Measurements from ENCODE around the gene HBZ. TPM values are rescaled to one million over a fixed set of nuclear protein-coding genes. Genes with fewer than 3 reads are reported as not detected.

Gene HBZ
- total RNA-seq, 1 experiment from 2014 or later = not detected

DNA sequence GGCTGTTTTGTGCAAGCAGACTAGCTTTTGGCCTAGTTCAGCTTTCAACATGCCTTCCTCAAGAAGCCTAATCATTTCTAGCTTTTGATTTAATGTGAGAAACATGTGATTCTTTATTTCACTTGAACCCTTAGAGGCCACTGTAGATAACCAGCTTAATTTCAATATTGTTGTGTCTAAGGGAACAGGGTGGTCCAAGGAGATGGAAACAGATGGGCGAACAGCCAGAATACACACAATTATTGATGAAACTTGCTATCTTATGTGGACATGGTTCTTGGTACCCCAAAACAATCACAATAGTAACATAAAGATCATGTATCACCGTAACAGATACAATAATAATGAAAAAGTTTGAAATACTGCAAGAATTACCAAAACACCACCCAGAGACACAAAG lies 18.7 kb upstream of the HBZ start:
- Histone ChIP-seq H3K4me2 (ENCODE audit: low read length) (no peak overlapping the region), H4K20me1 (ENCODE audit: insufficient read depth) (no peaks in the 10 kb centered on the region), H3K4me1 (ENCODE audit: control insufficient read depth in 1 of 2, insufficient read depth in 2 of 2, low read length in 2 of 2) (no peaks in the 10 kb centered on the region; a peak in 1 of 4 replicates), H2AFZ (ENCODE audit: low read depth, low read length, poor library complexity, severe bottlenecking) (no peak overlapping the region), H3K27me3 (ENCODE audit: insufficient read depth, low read length) (no peaks in the 10 kb centered on the region), H3K9me3 (ENCODE audit: control insufficient read depth in 1 of 2, insufficient read depth in 1 of 2, low read depth in 1 of 2, low read length in 2 of 2) (no peaks in the 10 kb centered on the region), H3K27ac (ENCODE audit: low read depth, low read length) (no peak overlapping the region), H3K79me2 (ENCODE audit: insufficient read depth, low read length) (peaks cover 67% of the 10 kb centered on the region), H3K36me3 (ENCODE audit: control insufficient read depth in 1 of 2, insufficient read depth in 2 of 2, low read length in 2 of 2) (no peaks in the 10 kb centered on the region), H3K9me2 (ENCODE audit: insufficient read depth) (no peaks in the 10 kb centered on the region), H3K4me3 (replicated peaks in 1 of 2; ENCODE audit: low read depth in 1 of 2, low read length in 2 of 2) (no peak overlapping the region), H3K9ac (ENCODE audit: low read length) (no peak overlapping the region)
- ChIA-PET POLR2A (interaction anchor here (0.6 kb wide), 1 partner anchor 206 kb away, joined by 4 read pairs; no protein-coding TSS in a partner anchor), RAD21 (ENCODE audit: low non-redundant PET in 1 of 2, low total read pairs in 2 of 2, uncharacterized antibody in 2 of 2, unreplicated experiment in 2 of 2) (no interaction called here), CTCF (no interaction called here)
- intact Hi-C loops (cut with micrococcal nuclease) = no loop called here
- no peak for ATAC-seq
- BruUV-seq (replicated peaks) = TSS peak; percentile 26
- DNase-seq (ENCODE audit: low read depth, low spot score) = no peak
- TF ChIP-seq JUND (IDR thresholded peaks at IDR 0.05) (no peak), ELF1 (IDR thresholded peaks at IDR 0.05; ENCODE audit: borderline replicate concordance, low read depth) (no peak), CBX3 (IDR thresholded peaks at IDR 0.05; ENCODE audit: low read depth) (no peak), EZH2phosphoT487 (IDR thresholded peaks at IDR 0.05; ENCODE audit: borderline replicate concordance) (no peak), CEBPB (IDR thresholded peaks at IDR 0.05; ENCODE audit: low read depth) (no peak), FOSL1 (IDR thresholded peaks at IDR 0.05; ENCODE audit: low read depth) (no peak), SP1 (IDR thresholded peaks at IDR 0.05; ENCODE audit: low read depth) (no peak), POLR2AphosphoS5 (IDR thresholded peaks at IDR 0.05; ENCODE audit: low read depth, low read length) (no peak), EGR1 (IDR thresholded peaks at IDR 0.05; ENCODE audit: low read depth) (no peak), YY1 (IDR thresholded peaks at IDR 0.05; ENCODE audit: extremely low read depth, insufficient replicate concordance, low read depth, low read length) (no peak), TCF7L2 (IDR thresholded peaks at IDR 0.05; ENCODE audit: borderline replicate concordance, extremely low read depth, insufficient read depth, insufficient read length) (no peak), SRF (IDR thresholded peaks at IDR 0.05; ENCODE audit: low read depth) (no peak)

DNA sequence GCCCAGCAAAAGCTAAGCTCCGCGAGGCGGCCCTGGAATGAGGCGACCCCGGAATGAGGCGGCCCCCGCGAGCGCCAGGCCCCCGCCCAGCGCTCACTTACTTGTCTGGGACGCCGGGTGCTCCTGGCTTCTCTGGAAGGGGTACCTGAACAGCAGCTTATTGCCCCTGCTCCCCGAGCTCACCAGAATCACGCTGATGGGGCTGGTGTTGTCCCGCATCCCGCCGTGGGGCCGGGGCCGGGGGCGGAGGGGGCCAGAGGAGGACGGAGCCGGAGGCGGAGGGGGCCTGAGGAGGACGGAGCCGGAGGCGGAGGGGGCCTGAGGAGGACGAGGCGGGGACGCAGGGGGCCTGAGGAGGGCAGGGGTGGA lies 14.4 kb upstream of the HBZ start:
- H3K9me2 ChIP-seq (ENCODE audit: insufficient read depth) = no peaks in the 10 kb centered on the region
- no TSS peak for BruUV-seq (replicated peaks)
- H3K27me3 ChIP-seq (ENCODE audit: insufficient read depth, low read length) = no peaks in the 10 kb centered on the region
- peaks cover 39% of the 10 kb centered on the region for H3K79me2 ChIP-seq (ENCODE audit: insufficient read depth, low read length)
- RAD21 ChIA-PET (ENCODE audit: low non-redundant PET in 1 of 2, low total read pairs in 2 of 2, uncharacterized antibody in 2 of 2, unreplicated experiment in 2 of 2) = no interaction called here
- intact Hi-C loops (cut with micrococcal nuclease) = no loop called here
- H4K20me1 ChIP-seq (ENCODE audit: insufficient read depth) = no peaks in the 10 kb centered on the region
- H3K4me2 ChIP-seq (ENCODE audit: low read length) = peak overlapping the region; percentile 69
- no peak for TF ChIP-seq EZH2 (IDR thresholded peaks at IDR 0.05)
- TF ChIP-seq ELF1 (IDR thresholded peaks at IDR 0.05; ENCODE audit: borderline replicate concordance, low read depth) = no peak
- no peak for TF ChIP-seq RAD21 (IDR thresholded peaks at IDR 0.05; ENCODE audit: low read depth)
- TF ChIP-seq EGR1 (IDR thresholded peaks at IDR 0.05; ENCODE audit: low read depth) = no peak
- TF ChIP-seq, protein P1, sequence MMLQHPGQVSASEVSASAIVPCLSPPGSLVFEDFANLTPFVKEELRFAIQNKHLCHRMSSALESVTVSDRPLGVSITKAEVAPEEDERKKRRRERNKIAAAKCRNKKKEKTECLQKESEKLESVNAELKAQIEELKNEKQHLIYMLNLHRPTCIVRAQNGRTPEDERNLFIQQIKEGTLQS (IDR thresholded peaks at IDR 0.05) = no peak
- no peak for TF ChIP-seq SIN3A (IDR thresholded peaks at IDR 0.05; ENCODE audit: low read depth)
- TF ChIP-seq JUND (IDR thresholded peaks at IDR 0.05) = no peak
- no peak for TF ChIP-seq SRF (IDR thresholded peaks at IDR 0.05; ENCODE audit: low read depth)
- TF ChIP-seq, protein P2, sequence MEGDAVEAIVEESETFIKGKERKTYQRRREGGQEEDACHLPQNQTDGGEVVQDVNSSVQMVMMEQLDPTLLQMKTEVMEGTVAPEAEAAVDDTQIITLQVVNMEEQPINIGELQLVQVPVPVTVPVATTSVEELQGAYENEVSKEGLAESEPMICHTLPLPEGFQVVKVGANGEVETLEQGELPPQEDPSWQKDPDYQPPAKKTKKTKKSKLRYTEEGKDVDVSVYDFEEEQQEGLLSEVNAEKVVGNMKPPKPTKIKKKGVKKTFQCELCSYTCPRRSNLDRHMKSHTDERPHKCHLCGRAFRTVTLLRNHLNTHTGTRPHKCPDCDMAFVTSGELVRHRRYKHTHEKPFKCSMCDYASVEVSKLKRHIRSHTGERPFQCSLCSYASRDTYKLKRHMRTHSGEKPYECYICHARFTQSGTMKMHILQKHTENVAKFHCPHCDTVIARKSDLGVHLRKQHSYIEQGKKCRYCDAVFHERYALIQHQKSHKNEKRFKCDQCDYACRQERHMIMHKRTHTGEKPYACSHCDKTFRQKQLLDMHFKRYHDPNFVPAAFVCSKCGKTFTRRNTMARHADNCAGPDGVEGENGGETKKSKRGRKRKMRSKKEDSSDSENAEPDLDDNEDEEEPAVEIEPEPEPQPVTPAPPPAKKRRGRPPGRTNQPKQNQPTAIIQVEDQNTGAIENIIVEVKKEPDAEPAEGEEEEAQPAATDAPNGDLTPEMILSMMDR (IDR thresholded peaks at IDR 0.05 in 2 of 3, conservative IDR thresholded peaks at IDR 0.05 in 1 of 3; ENCODE audit: borderline replicate concordance in 1 of 3, insufficient read depth in 1 of 3, low read depth in 2 of 3, low read length in 2 of 3) = no peak
- TF ChIP-seq ZNF274 (IDR thresholded peaks at IDR 0.05; ENCODE audit: low read depth, low read length) = no peak
- no peak for TF ChIP-seq CBX3 (IDR thresholded peaks at IDR 0.05; ENCODE audit: low read depth)
- TF ChIP-seq POLR2AphosphoS5 (IDR thresholded peaks at IDR 0.05; ENCODE audit: low read depth, low read length) = no peak
- peak overlapping the region; percentile 83 for H3K9ac ChIP-seq (ENCODE audit: low read length)
- no peaks in the 10 kb centered on the region for H3K9me3 ChIP-seq (ENCODE audit: control insufficient read depth in 1 of 2, insufficient read depth in 1 of 2, low read depth in 1 of 2, low read length in 2 of 2)
- no peak overlapping the region for H2AFZ ChIP-seq (ENCODE audit: low read depth, low read length, poor library complexity, severe bottlenecking)
- DNase-seq (ENCODE audit: low read depth, low spot score) = no peak
- H3K4me1 ChIP-seq (ENCODE audit: control insufficient read depth in 1 of 2, insufficient read depth in 2 of 2, low read length in 2 of 2) = no peaks in the 10 kb centered on the region; a peak in 1 of 4 replicates
- H3K27ac ChIP-seq (ENCODE audit: low read depth, low read length) = peak overlapping the region; percentile 62
- H3K4me3 ChIP-seq (replicated peaks in 1 of 2; ENCODE audit: low read depth in 1 of 2, low read length in 2 of 2) = peak overlapping the region; percentile 63 to 68
- CTCF ChIA-PET = no interaction called here
- no peaks in the 10 kb centered on the region for H3K36me3 ChIP-seq (ENCODE audit: control insufficient read depth in 1 of 2, insufficient read depth in 2 of 2, low read length in 2 of 2)
- POLR2A ChIA-PET = no interaction called here
- ATAC-seq = peak; percentile 24

Measured in HCT116 (cell line).